Astrocyte (in vitro differentiated cells and primary cell): ENCODE results near the gene PRM2.

Experiments used
- CTCF ChIP-seq: IDR thresholded peaks from 2 replicates; pipeline ENCODE4 v1.5.1; 2011; ENCODE audit warnings: low read depth, mild to moderate bottlenecking, inconsistent platforms, low read length, moderate library complexity; ENCODE audit not compliant: insufficient read depth
- EZH2 ChIP-seq: IDR thresholded peaks from 2 replicates; pipeline ENCODE4 v1.6.1; 2012; ENCODE audit warnings: mild to moderate bottlenecking, low read length, inconsistent platforms; ENCODE audit not compliant: insufficient read depth

- TF ChIP-seq CTCF (no peak), EZH2 (no peak)
Measured at GRCh38 chr16:11258553-11259492, 17.5 kb downstream of the PRM2 start.
